22Rv1 (cell line): ENCODE results near the gene HEMK1.

Experiments
- H3K27ac ChIP-seq: fragments of 450-650 bp; 2 replicates; pipeline ENCODE4 v1.5.1; 2017
- CTCF ChIP-seq: fragments of 450-650 bp; IDR thresholded peaks from 2 replicates; pipeline ENCODE4 v1.5.1; 2017; ENCODE audit warnings: mild to moderate bottlenecking
- ZFX ChIP-seq: fragments of 450-650 bp; IDR thresholded peaks from 2 replicates; pipeline ENCODE4 v1.6.1; 2017; ENCODE audit warnings: antibody characterized with exemption, borderline replicate concordance

Gene HEMK1

GRCh38 chr3:50549226-50549625 lies 20.1 kb upstream of the HEMK1 start:
- H3K27ac ChIP-seq = no peak overlapping the region
- TF ChIP-seq CTCF (no peak), ZFX (no peak)

DNA sequence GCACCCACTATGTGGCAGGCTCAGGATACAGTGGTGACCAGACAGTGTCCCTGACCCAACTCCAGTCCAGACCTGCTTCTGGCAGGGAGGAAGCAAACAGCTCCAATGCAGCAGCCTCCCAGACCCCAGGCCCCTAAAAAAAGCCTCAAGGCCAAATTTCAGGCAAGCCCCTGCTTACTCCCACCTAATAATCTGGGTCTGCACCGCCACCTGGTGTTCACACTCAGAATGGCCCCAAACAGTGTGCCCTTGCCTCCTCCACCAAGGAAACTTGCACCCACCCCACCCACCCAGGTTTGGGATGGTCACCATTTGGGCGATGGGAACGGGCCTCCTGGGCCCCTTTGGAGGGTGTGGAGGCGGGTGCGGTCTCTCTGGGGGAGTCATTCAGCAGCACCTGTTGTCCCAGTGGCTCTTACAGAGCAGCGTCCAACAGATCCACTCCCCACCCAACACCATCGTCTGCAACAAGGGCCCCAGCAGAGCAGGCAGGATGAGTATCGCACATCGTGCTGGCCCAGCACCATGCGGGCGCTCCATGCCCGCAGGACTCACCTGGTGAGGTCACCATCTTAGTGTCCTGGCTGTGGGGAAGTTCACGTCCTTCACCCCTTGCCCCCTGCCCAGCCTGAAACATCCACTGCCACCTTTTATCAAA lies 19.1 kb upstream of the HEMK1 start:
- H3K27ac ChIP-seq = no peak overlapping the region
- TF ChIP-seq CTCF (peak; percentile 84), ZFX (no peak)

DNA sequence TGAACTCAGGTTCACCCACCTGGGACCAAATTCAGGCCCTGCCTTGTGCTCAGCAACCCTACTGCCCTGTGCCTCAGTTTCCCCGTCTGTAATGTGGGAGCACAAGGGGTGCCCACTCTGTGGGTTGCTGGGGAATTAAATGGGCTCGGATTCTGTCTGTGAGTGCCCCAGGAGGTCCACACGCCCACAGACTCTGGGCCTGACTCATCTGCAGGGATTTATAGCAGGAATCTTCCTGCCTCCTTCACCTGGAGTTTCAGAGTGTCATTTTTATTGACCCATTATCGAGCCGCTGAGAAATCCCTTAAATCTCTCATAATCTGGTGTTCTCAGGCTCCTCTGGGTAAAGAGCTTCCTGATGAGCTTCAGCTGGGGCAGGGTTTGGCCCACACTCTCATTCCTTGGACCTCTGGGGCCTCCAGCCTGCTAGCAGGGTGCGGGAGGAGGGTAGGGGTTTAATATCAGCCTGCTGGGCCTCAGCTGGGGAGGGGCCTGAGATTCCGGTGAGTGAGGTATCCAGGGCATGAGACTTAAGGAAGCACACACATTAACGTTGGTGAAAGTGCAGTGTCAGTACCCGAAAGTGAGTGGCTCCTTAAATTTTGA lies 18.2 kb upstream of the HEMK1 start:
- TF ChIP-seq ZFX = no peak
- TF ChIP-seq CTCF = no peak
- no peak overlapping the region for H3K27ac ChIP-seq

- H3K27ac ChIP-seq = no peak overlapping the region
- 0 out of 2 replicates have a peak, but pooled peaks have one; percentile 4 for TF ChIP-seq CTCF
- TF ChIP-seq ZFX = no peak
These were observed 17.5 kb upstream of the HEMK1 start for GRCh38 chr3:50551681-50552435.

DNA sequence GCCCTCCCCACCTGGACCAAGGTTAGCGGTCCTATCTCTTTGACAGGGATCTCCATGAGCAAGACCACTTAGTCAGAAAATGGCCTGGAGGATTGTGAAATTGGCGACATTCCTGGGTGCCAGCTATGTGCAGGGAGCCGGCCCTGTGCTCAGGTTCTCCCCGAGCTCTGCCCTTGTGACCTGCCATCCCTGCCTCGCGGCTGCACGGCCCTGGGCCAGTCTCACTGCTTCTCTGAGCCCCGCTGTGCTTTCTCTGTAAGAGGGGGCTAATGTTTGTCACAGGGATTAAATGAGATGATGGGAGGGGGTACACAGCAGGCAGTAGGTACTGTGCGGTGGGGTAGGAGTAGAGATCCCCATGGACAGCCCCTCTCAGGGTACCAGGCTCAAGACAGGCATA lies 16.7 kb upstream of the HEMK1 start:
- no peak overlapping the region for H3K27ac ChIP-seq
- TF ChIP-seq CTCF (no peak), ZFX (no peak)

DNA sequence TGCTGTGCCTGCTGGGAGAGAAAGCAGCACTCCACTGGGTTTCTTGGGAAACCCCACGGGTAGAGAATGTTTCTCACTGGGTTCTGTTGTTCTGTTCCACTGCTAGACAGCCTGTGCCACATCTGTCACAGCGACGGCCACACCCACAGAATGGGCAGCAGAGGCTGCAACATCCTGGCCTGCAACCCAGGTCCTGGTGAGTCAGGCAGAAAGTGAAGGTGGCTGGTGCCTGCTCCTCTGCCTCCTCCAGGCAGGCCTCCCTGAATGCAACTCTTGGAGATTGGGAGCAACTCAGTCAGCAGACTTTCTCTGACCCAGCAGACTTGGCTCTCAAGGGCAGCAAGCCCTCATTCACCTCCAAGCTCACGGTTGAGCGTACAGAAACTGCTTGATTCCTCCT lies 14.8 kb upstream of the HEMK1 start:
- no peak for TF ChIP-seq ZFX
- TF ChIP-seq CTCF = no peak

DNA sequence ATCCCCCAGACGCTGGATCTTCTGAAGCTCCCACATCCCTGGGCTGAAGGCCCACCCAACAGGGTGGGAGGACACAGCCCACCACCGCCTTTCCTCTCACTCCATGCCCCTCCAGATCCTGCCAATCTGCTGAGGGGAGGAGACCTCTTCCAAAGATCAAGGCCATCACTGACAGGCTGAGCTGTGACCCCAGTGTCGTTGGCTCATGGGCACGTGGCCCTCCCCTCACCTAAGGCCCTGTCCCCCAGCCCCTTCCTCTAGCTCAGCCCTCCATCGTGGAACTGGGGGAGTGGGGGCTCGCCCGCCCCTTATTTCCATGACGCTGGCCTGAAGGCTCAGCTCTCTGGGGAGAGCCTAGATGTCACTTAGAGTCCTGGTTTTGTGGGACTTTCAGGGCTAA lies 12.2 kb upstream of the HEMK1 start:
- no peak overlapping the region for H3K27ac ChIP-seq
- TF ChIP-seq ZFX (no peak), CTCF (no peak)

More for the DNA sequence above, 14.8 kb upstream of the HEMK1 start:
- H3K27ac ChIP-seq = no peak overlapping the region
